SK-N-SH treated with all-trans-retinoic acid at 6 μM for 48 hours (cell line): Measurements from ENCODE around the gene RBM19.

Source experiments
- ATAC-seq: fragments of 200-7000 bp; cut with Tn5 transposase; 3 replicates; pipeline ENCODE4 v1.9.1; 2020; ENCODE audit warnings: mild to moderate bottlenecking, moderate library complexity
- ARNTL ChIP-seq: fragments of 450-650 bp; formaldehyde crosslinking; IDR thresholded peaks from 2 replicates; pipeline ENCODE4 v1.5.0; 2020; ENCODE audit warnings: low read depth, mild to moderate bottlenecking, moderate library complexity, borderline replicate concordance
- CREB5 ChIP-seq: fragments of 250-450 bp; sonication (Bioruptor Pico); IDR thresholded peaks from 2 replicates; pipeline ENCODE4 v1.5.1; 2020; ENCODE audit warnings: low read depth, mild to moderate bottlenecking, moderate library complexity
- CSDC2 ChIP-seq: fragments of 250-450 bp; sonication (Bioruptor Pico); IDR thresholded peaks from 2 replicates; pipeline ENCODE4 v1.5.0; 2020; ENCODE audit warnings: mild to moderate bottlenecking, moderate library complexity
- CSRNP3 ChIP-seq: fragments of 250-450 bp; sonication (Bioruptor Pico); IDR thresholded peaks from 2 replicates; pipeline ENCODE4 v1.5.1; 2021; ENCODE audit warnings: mild to moderate bottlenecking, moderate library complexity
- ESRRG ChIP-seq: fragments of 250-450 bp; sonication (Bioruptor Pico); IDR thresholded peaks from 2 replicates; pipeline ENCODE4 v1.6.1; 2021; ENCODE audit warnings: mild to moderate bottlenecking
- GLIS3 ChIP-seq: fragments of 250-450 bp; sonication (Bioruptor Pico); IDR thresholded peaks from 2 replicates; pipeline ENCODE4 v1.5.0; 2020; ENCODE audit warnings: mild to moderate bottlenecking, moderate library complexity
- ISL1 ChIP-seq: fragments of 250-450 bp; sonication (Bioruptor Pico); IDR thresholded peaks from 2 replicates; pipeline ENCODE4 v2.1.2; 2022; ENCODE audit warnings: mild to moderate bottlenecking, moderate library complexity
- OSR1 ChIP-seq: fragments of 250-450 bp; sonication (Bioruptor Pico); IDR thresholded peaks from 2 replicates; pipeline ENCODE4 v1.8.0; 2022; ENCODE audit warnings: moderate library complexity, mild to moderate bottlenecking, inconsistent platforms
- PATZ1 ChIP-seq: fragments of 250-450 bp; sonication (Bioruptor Pico); IDR thresholded peaks from 2 replicates; pipeline ENCODE4 v1.8.0; 2020; ENCODE audit warnings: mild to moderate bottlenecking, moderate library complexity, borderline replicate concordance
- POU6F1 ChIP-seq: fragments of 250-450 bp; sonication (Bioruptor Pico); IDR thresholded peaks from 2 replicates; pipeline ENCODE4 v1.8.0; 2021; ENCODE audit warnings: low read depth, mild to moderate bottlenecking, moderate library complexity, borderline replicate concordance
- PPARA ChIP-seq: fragments of 250-450 bp; sonication (Bioruptor Pico); IDR thresholded peaks from 2 replicates; pipeline ENCODE4 v1.5.0; 2020; ENCODE audit warnings: mild to moderate bottlenecking, borderline replicate concordance
- RARB ChIP-seq: fragments of 250-450 bp; sonication (Bioruptor Pico); IDR thresholded peaks from 2 replicates; pipeline ENCODE4 v1.8.0; 2021; ENCODE audit warnings: mild to moderate bottlenecking, moderate library complexity
- SNAI2 ChIP-seq: fragments of 250-450 bp; sonication (Bioruptor Pico); IDR thresholded peaks from 2 replicates; pipeline ENCODE4 v1.5.0; 2020; ENCODE audit warnings: mild to moderate bottlenecking, moderate library complexity
- TCF4 ChIP-seq: fragments of 250-450 bp; sonication (Bioruptor Pico); IDR thresholded peaks from 2 replicates; pipeline ENCODE4 v1.8.0; 2021; ENCODE audit warnings: mild to moderate bottlenecking, moderate library complexity, borderline replicate concordance
- TOX ChIP-seq: fragments of 250-450 bp; sonication (Bioruptor Pico); IDR thresholded peaks from 2 replicates; pipeline ENCODE4 v1.8.0; 2021; ENCODE audit warnings: mild to moderate bottlenecking, moderate library complexity, borderline replicate concordance
- TSHZ2 ChIP-seq: fragments of 250-450 bp; sonication (Bioruptor Pico); IDR thresholded peaks from 2 replicates; pipeline ENCODE4 v1.5.0; 2020; ENCODE audit warnings: mild to moderate bottlenecking, moderate library complexity
- ZFP3 ChIP-seq: fragments of 250-450 bp; sonication (Bioruptor Pico); IDR thresholded peaks from 2 replicates; pipeline ENCODE4 v1.5.0; 2020; ENCODE audit warnings: mild to moderate bottlenecking, moderate library complexity
- ZFP30 ChIP-seq: fragments of 450-650 bp; formaldehyde crosslinking; IDR thresholded peaks from 2 replicates; pipeline ENCODE4 v1.5.0; 2022; ENCODE audit warnings: mild to moderate bottlenecking, moderate library complexity
- ZNF565 ChIP-seq: fragments of 450-650 bp; formaldehyde crosslinking; conservative IDR thresholded peaks from 2 replicates; pipeline ENCODE4 v1.5.0; 2020; ENCODE audit warnings: low read depth, mild to moderate bottlenecking, moderate library complexity
- ZNF70 ChIP-seq: fragments of 450-650 bp; formaldehyde crosslinking; IDR thresholded peaks from 2 replicates; pipeline ENCODE4 v1.5.0; 2020; ENCODE audit warnings: mild to moderate bottlenecking, moderate library complexity
- ZNF8 ChIP-seq: fragments of 450-650 bp; formaldehyde crosslinking; IDR thresholded peaks from 2 replicates; pipeline ENCODE4 v1.5.0; 2020; ENCODE audit warnings: mild to moderate bottlenecking, moderate library complexity

RBM19 gene

GRCh38 chr12:113820842-113821241 lies 145.3 kb downstream of the RBM19 start (continued):
- TF ChIP-seq CSDC2 (CRISPR knock-in tag) (no peak), TOX (CRISPR knock-in tag) (no peak)

DNA sequence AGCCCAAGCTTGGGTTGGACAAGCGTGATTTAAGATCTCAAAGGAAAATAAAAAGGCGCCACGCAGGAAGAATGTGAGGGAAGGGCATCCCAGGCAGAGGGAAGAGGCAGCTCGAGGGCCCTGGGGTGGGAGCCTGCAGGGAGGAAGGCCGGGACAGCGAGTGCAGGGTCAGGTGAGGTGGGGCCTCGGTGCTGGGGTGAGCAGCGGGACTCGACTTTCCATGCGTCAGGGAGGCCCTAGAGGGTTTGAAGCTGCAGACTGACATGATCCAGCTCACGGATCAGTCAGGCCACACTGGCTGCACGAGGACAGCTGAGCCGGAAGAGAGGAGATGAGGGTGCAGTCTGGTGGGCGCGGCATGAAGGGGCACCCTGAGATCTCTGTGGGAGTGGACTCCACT lies 145.8 kb downstream of the RBM19 start:
- no peak for ATAC-seq
- TF ChIP-seq CSDC2 (CRISPR knock-in tag) (no peak), PATZ1 (CRISPR knock-in tag) (no peak), ARNTL (CRISPR knock-in tag) (no peak), RARB (CRISPR knock-in tag) (no peak), SNAI2 (CRISPR knock-in tag) (no peak)

- no peak for ATAC-seq
- TF ChIP-seq CREB5 (CRISPR knock-in tag) (no peak), TOX (CRISPR knock-in tag) (no peak), POU6F1 (CRISPR knock-in tag) (no peak), ZFP3 (no peak), PPARA (CRISPR knock-in tag) (no peak), TCF4 (CRISPR knock-in tag) (no peak), ZNF8 (CRISPR knock-in tag) (no peak)
Observed at GRCh38 chr12:113819495-113819894, 146.6 kb downstream of the RBM19 start.

DNA sequence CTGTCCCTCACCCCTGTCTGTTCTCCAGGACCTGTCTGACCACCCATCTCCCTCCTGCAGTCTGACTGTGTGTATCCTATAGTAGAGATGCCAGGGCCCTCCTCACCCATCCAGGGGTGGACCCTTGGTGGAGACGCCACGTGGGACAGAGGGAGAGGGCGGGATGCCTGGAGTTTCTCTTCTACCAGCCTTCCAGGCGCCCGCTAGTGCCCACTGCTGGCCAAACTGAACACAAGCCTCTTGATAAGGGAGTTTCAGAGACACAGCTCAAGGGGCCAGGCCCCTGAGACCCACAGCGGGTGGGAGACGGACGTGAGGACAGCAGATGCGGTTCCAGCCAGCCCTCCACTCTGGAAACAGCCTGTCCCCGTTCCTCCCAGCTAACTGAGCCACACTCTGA lies 147.3 kb downstream of the RBM19 start:
- ATAC-seq, result peak; percentile 53
- TF ChIP-seq OSR1 (CRISPR knock-in tag), result no peak
- no peak for TF ChIP-seq TSHZ2 (CRISPR knock-in tag)
- no peak for TF ChIP-seq ZNF70 (CRISPR knock-in tag)
- no peak for TF ChIP-seq GLIS3 (CRISPR knock-in tag)
- TF ChIP-seq ZNF565 (CRISPR knock-in tag), result no peak
- no peak for TF ChIP-seq ESRRG (CRISPR knock-in tag)
- TF ChIP-seq ISL1, result no peak
- TF ChIP-seq RARB (CRISPR knock-in tag), result no peak

DNA sequence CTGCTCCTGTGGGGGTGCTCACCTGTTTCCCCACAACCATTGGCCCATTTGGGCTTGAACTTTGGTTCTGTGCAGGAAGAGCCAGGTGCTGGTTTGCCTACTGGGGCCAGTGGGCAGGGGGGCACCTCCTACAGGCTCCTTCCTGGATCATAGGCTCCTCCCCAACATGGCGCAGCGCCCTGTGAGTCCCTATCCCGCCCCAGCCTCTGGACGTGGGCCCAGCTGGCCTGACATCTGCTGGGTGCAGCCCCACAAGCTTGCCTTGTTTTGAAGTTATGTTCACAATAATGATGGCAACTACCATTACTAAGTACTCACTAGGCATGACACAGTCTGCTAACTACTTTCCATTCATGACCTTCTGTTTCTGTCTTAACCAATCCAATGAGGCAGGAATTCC lies 147.8 kb downstream of the RBM19 start:
- TF ChIP-seq CSDC2 (CRISPR knock-in tag) (no peak), ZFP3 (no peak), ZNF8 (CRISPR knock-in tag) (no peak), SNAI2 (CRISPR knock-in tag) (no peak), ZFP30 (CRISPR knock-in tag) (no peak), TCF4 (CRISPR knock-in tag) (no peak), ESRRG (CRISPR knock-in tag) (no peak), CSRNP3 (CRISPR knock-in tag) (no peak), PPARA (CRISPR knock-in tag) (no peak), PATZ1 (CRISPR knock-in tag) (no peak)
- no peak for ATAC-seq
